Measurements from ENCODE around the gene PARVG.

Gene PARVG

DNA sequence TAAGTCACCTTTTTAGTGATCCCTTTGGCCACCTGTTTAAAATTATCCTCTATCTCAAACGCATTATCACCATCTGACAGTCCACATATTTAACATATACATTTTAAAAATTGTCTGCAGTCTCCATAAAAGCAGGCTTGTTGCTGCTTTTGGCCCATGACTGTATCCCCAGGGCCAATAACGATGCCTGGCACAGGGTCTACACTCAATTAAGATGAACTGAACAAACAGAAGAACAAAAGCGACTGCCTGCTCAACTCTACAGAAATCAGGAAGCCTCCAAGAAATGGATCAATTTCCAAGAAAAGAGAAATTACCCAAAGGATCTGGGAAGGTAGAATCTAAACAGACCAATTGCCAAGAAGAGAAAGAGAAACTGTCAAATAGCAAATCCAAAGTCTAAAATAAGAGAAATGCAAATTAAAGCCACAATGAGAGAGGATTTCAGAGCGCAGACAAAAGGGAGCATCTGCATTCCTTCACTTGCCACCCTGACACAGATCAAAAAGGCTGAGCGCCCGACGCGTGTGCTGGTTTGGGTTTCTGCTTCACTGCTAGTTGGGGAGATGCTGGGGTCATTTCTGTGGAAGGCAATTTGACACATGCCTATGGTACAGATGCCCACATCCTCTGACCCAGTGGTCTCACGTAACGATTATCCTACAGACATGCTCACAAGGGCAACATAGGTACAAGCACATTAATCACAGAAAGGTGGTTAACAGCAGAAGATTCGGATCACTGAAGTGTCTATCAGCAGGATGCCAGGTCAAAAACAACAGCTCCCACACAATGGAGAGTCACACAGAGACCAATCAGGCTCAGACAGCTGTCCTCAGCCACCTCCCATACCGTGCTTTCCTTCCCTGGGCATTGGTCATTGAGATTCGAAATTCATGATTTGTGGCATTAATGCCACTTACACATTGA is 76.1 kb downstream of the PARVG start:
- TF ChIP-seq, protein P1, sequence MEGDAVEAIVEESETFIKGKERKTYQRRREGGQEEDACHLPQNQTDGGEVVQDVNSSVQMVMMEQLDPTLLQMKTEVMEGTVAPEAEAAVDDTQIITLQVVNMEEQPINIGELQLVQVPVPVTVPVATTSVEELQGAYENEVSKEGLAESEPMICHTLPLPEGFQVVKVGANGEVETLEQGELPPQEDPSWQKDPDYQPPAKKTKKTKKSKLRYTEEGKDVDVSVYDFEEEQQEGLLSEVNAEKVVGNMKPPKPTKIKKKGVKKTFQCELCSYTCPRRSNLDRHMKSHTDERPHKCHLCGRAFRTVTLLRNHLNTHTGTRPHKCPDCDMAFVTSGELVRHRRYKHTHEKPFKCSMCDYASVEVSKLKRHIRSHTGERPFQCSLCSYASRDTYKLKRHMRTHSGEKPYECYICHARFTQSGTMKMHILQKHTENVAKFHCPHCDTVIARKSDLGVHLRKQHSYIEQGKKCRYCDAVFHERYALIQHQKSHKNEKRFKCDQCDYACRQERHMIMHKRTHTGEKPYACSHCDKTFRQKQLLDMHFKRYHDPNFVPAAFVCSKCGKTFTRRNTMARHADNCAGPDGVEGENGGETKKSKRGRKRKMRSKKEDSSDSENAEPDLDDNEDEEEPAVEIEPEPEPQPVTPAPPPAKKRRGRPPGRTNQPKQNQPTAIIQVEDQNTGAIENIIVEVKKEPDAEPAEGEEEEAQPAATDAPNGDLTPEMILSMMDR (IDR thresholded peaks at IDR 0.05; ENCODE audit: low read length): no peak
- TF ChIP-seq EZH2phosphoT487 (IDR thresholded peaks at IDR 0.05; ENCODE audit: low read length) (no peak), EZH2 (optimal IDR thresholded peaks at IDR 0.05; ENCODE audit: low read depth, low read length) (no peak)

More for the DNA sequence above, 76.1 kb downstream of the PARVG start:
- Histone ChIP-seq H4K20me1 (ENCODE audit: insufficient read depth, low read length) (no peaks in the 10 kb centered on the region), H3K9ac (ENCODE audit: low read length) (no peak overlapping the region), H3K4me2 (ENCODE audit: low read depth, low read length) (no peak overlapping the region), H3K9me3 (replicated peaks; ENCODE audit: insufficient read depth, low read length) (no peaks in the 10 kb centered on the region), H3K4me1 (ENCODE audit: low read length) (no peaks in the 10 kb centered on the region), H3K4me3 (ENCODE audit: low read length) (no peak overlapping the region), H3K27me3 (replicated peaks; ENCODE audit: insufficient read depth, low read length) (peaks cover 64% of the 10 kb centered on the region), H3F3A (ENCODE audit: insufficient read depth, low read length) (no peaks in the 10 kb centered on the region), H3K36me3 (replicated peaks; ENCODE audit: insufficient read depth, low read length) (no peaks in the 10 kb centered on the region), H3K27ac (ENCODE audit: low read length) (no peak overlapping the region), H3K9me2 (replicated peaks; ENCODE audit: insufficient read depth, low read length) (no peaks in the 10 kb centered on the region), H3K79me2 (ENCODE audit: low read length) (no peaks in the 10 kb centered on the region), H2AFZ (ENCODE audit: low read length) (no peak overlapping the region)
- no peak for DNase-seq
